ENCODE results near the gene TERB1. TPM values are rescaled to one million over a fixed set of nuclear protein-coding genes. Genes with fewer than 3 reads are reported as not detected.

Gene TERB1
- polyA plus RNA-seq, 1 of the 3 experiments (the other 2 are of a cell fraction) = 0.08 TPM

DNA sequence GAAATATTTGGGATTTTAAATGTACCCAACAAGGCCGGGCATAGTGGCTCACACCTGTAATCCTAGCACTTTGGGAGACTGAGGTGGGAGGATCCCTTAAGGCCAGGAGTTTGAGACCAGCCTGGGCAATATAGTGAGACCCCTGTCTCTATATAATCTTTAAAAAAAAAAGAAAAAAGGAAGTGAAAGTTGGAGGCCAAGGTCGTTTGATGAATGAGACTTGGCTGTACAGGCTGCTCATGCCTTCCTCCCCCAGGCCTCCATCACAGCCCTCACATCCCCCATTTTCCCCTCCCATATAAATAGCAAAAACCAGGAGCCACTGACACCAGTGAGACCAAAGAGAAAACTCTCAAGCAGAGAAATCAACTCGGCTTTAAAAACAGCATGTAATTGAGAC is 39.5 kb upstream of the TERB1 start:
- Histone ChIP-seq H3F3A (replicated peaks; ENCODE audit: insufficient read depth) (no peaks in the 10 kb centered on the region), H3K27ac (ENCODE audit: low read depth in 2 of 2, low read length in 1 of 2) (no peak overlapping the region), H3K79me2 (ENCODE audit: insufficient read depth) (no peaks in the 10 kb centered on the region), H3K9ac (no peak overlapping the region), H3K36me3 (replicated peaks in 1 of 2; ENCODE audit: control insufficient read depth in 1 of 2, insufficient read depth in 2 of 2, low read length in 1 of 2) (no peaks in the 10 kb centered on the region), H4K20me1 (ENCODE audit: insufficient read depth) (no peaks in the 10 kb centered on the region), H3K9me3 (no peaks in the 10 kb centered on the region), H3K9me2 (no peaks in the 10 kb centered on the region), H3K27me3 (ENCODE audit: insufficient read depth) (peaks cover 15% of the 10 kb centered on the region; the same call in 1 of the 2 replicates), H3K4me3 (ENCODE audit: low read depth in 2 of 2, low read length in 1 of 2) (no peak overlapping the region), H3K4me1 (ENCODE audit: control insufficient read depth in 1 of 2, insufficient read depth in 2 of 2, low read depth in 1 of 2, low read length in 1 of 2) (peaks cover 0 to 8% of the 10 kb centered on the region in 2 experiments; a peak in 1 of 4 replicates), H3K4me2 (no peak overlapping the region), H2AFZ (ENCODE audit: low read depth) (no peak overlapping the region)
- 16% methylated on average over 3 of the region's 3 CpGs for WGBS (ENCODE audit: low lambda C conversion rate)
- POLR2A ChIA-PET = no interaction called here
- TF ChIP-seq POLR2AphosphoS5 (IDR thresholded peaks at IDR 0.05; ENCODE audit: low read depth, low read length) = no peak
- TF ChIP-seq NRF1 (IDR thresholded peaks at IDR 0.05; ENCODE audit: low read depth, low read length) = no peak
- TF ChIP-seq FOXM1 (IDR thresholded peaks at IDR 0.05; ENCODE audit: low read depth) = no peak
- no peak for TF ChIP-seq RAD21 (IDR thresholded peaks at IDR 0.05; ENCODE audit: low read length)
- TF ChIP-seq, protein P1, sequence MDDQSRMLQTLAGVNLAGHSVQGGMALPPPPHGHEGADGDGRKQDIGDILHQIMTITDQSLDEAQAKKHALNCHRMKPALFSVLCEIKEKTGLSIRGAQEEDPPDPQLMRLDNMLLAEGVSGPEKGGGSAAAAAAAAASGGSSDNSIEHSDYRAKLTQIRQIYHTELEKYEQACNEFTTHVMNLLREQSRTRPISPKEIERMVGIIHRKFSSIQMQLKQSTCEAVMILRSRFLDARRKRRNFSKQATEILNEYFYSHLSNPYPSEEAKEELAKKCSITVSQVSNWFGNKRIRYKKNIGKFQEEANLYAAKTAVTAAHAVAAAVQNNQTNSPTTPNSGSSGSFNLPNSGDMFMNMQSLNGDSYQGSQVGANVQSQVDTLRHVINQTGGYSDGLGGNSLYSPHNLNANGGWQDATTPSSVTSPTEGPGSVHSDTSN (IDR thresholded peaks at IDR 0.05) = no peak
- no peak for TF ChIP-seq FOXJ3 (CRISPR knock-in tag; IDR thresholded peaks at IDR 0.05)
- TF ChIP-seq MEF2A (IDR thresholded peaks at IDR 0.05; ENCODE audit: borderline replicate concordance, low read depth) = no peak
- CTCF ChIA-PET = interaction anchor here (9.7 to 10.1 kb wide), 2 partner anchors 10 to 26 kb away, joined by 68 to 82 read pairs; partner anchors contain the start of gene NAE1
- no peak for DNase-seq

DNA sequence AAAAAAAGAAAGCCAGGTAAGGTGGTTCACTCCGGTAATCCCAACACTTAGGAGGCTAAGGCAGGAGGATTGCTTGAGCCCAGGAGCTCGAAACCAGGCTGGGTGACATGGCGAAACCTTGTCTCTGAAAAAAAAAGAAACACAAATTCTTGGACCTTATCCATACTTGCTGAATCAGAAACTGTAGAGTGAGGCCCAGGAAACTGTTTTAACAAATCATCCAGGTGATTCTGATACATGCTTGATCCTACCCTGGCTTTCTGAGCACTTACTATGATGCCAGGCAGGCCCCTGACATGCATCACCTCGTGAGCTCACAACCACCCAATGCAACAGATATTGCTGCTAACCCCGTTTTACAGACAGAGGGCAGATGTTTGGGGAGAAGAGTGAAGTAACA is 33.4 kb upstream of the TERB1 start:
- Histone ChIP-seq H3K27me3 (ENCODE audit: insufficient read depth) (no peaks in the 10 kb centered on the region), H3K4me2 (no peak overlapping the region), H3K9me2 (no peaks in the 10 kb centered on the region), H3K4me3 (ENCODE audit: low read depth in 2 of 2, low read length in 1 of 2) (no peak overlapping the region), H4K20me1 (ENCODE audit: insufficient read depth) (peaks cover under 1% of the 10 kb centered on the region; the same call in 1 of the 2 replicates), H2AFZ (ENCODE audit: low read depth) (no peak overlapping the region), H3K4me1 (ENCODE audit: control insufficient read depth in 1 of 2, insufficient read depth in 2 of 2, low read depth in 1 of 2, low read length in 1 of 2) (peaks cover 0 to 2% of the 10 kb centered on the region in 2 experiments; a peak in 2 of 4 replicates), H3K27ac (ENCODE audit: low read depth in 2 of 2, low read length in 1 of 2) (no peak overlapping the region), H3F3A (replicated peaks; ENCODE audit: insufficient read depth) (no peaks in the 10 kb centered on the region), H3K9ac (no peak overlapping the region), H3K79me2 (ENCODE audit: insufficient read depth) (peaks cover 8% of the 10 kb centered on the region), H3K36me3 (replicated peaks in 1 of 2; ENCODE audit: control insufficient read depth in 1 of 2, insufficient read depth in 2 of 2, low read length in 1 of 2) (no peaks in the 10 kb centered on the region), H3K9me3 (no peaks in the 10 kb centered on the region)
- CTCF ChIA-PET = interaction anchor here (1.3 to 2.1 kb wide), 4 partner anchors 8 to 33 kb away, joined by 3 to 11 read pairs (median 4); no protein-coding TSS in a partner anchor
- DNase-seq = no peak
- POLR2A ChIA-PET = no interaction called here
- 90% methylated on average over 5 of the region's 5 CpGs for WGBS (ENCODE audit: low lambda C conversion rate)
- TF ChIP-seq TAF1 (IDR thresholded peaks at IDR 0.05; ENCODE audit: borderline replicate concordance, low read depth, low read length) (no peak), RAD21 (IDR thresholded peaks at IDR 0.05; ENCODE audit: low read length) (no peak), ELF1 (IDR thresholded peaks at IDR 0.05) (no peak), POLR2AphosphoS5 (IDR thresholded peaks at IDR 0.05; ENCODE audit: low read depth, low read length) (no peak), SMC3 (IDR thresholded peaks at IDR 0.05; ENCODE audit: low read depth, low read length) (no peak), TCF12 (IDR thresholded peaks at IDR 0.05) (no peak), CHD2 (IDR thresholded peaks at IDR 0.05; ENCODE audit: low read length, partially characterized antibody) (no peak), FOSL2 (IDR thresholded peaks at IDR 0.05; ENCODE audit: borderline replicate concordance, low read depth) (no peak), EZH2phosphoT487 (IDR thresholded peaks at IDR 0.05; ENCODE audit: borderline replicate concordance, low read depth) (no peak), GABPA (IDR thresholded peaks at IDR 0.05; ENCODE audit: low read depth) (no peak), RFX5 (IDR thresholded peaks at IDR 0.05; ENCODE audit: low read length) (no peak), JUND (IDR thresholded peaks at IDR 0.05) (no peak)
- TF ChIP-seq, protein P2, sequence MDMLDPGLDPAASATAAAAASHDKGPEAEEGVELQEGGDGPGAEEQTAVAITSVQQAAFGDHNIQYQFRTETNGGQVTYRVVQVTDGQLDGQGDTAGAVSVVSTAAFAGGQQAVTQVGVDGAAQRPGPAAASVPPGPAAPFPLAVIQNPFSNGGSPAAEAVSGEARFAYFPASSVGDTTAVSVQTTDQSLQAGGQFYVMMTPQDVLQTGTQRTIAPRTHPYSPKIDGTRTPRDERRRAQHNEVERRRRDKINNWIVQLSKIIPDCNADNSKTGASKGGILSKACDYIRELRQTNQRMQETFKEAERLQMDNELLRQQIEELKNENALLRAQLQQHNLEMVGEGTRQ (IDR thresholded peaks at IDR 0.05; ENCODE audit: borderline replicate concordance, low read depth, low read length) = no peak
- TF ChIP-seq, protein P3, sequence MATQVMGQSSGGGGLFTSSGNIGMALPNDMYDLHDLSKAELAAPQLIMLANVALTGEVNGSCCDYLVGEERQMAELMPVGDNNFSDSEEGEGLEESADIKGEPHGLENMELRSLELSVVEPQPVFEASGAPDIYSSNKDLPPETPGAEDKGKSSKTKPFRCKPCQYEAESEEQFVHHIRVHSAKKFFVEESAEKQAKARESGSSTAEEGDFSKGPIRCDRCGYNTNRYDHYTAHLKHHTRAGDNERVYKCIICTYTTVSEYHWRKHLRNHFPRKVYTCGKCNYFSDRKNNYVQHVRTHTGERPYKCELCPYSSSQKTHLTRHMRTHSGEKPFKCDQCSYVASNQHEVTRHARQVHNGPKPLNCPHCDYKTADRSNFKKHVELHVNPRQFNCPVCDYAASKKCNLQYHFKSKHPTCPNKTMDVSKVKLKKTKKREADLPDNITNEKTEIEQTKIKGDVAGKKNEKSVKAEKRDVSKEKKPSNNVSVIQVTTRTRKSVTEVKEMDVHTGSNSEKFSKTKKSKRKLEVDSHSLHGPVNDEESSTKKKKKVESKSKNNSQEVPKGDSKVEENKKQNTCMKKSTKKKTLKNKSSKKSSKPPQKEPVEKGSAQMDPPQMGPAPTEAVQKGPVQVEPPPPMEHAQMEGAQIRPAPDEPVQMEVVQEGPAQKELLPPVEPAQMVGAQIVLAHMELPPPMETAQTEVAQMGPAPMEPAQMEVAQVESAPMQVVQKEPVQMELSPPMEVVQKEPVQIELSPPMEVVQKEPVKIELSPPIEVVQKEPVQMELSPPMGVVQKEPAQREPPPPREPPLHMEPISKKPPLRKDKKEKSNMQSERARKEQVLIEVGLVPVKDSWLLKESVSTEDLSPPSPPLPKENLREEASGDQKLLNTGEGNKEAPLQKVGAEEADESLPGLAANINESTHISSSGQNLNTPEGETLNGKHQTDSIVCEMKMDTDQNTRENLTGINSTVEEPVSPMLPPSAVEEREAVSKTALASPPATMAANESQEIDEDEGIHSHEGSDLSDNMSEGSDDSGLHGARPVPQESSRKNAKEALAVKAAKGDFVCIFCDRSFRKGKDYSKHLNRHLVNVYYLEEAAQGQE (IDR thresholded peaks at IDR 0.05; ENCODE audit: low read depth, low read length) = no peak
- TF ChIP-seq, protein P4, sequence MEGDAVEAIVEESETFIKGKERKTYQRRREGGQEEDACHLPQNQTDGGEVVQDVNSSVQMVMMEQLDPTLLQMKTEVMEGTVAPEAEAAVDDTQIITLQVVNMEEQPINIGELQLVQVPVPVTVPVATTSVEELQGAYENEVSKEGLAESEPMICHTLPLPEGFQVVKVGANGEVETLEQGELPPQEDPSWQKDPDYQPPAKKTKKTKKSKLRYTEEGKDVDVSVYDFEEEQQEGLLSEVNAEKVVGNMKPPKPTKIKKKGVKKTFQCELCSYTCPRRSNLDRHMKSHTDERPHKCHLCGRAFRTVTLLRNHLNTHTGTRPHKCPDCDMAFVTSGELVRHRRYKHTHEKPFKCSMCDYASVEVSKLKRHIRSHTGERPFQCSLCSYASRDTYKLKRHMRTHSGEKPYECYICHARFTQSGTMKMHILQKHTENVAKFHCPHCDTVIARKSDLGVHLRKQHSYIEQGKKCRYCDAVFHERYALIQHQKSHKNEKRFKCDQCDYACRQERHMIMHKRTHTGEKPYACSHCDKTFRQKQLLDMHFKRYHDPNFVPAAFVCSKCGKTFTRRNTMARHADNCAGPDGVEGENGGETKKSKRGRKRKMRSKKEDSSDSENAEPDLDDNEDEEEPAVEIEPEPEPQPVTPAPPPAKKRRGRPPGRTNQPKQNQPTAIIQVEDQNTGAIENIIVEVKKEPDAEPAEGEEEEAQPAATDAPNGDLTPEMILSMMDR (IDR thresholded peaks at IDR 0.05) = no peak
